ELR (cell line): ENCODE data around the gene NISCH.
"Not testable (repeated sequence)": the region's sequence is repeated elsewhere in the genome, so short reads cannot be mapped to it uniquely, and the experiment has no call there.

ENCODE experiments used
- DNase-seq: peaks from one replicate; pipeline ENCODE4 v3.0.0-alpha.2; 2015; ENCODE audit warnings: low read depth

Gene NISCH

DNA sequence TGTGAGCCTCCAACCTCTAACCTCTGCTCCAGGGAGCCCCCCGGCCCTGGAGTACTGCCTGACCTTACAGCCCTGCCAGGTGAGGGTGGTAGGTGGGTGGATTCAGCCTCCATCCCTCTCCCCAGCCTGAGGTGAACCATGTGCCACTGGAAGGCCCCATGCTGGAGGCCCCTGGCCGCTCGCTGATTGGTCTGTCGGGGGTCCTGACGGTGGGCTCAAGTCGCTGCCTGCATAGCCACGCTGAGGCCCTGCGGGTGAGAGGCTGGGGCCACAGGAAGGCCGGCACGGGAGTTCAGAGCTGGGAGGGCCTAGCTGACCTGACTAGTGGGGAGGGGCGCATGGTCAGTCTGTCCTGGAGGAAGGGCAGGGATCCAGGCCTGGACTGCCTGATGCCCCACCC, 59.2 kb downstream of the NISCH start:
- no peak for DNase-seq

GRCh38 chr3:52515192-52515591, 59.8 kb downstream of the NISCH start:
- DNase-seq: no peak

GRCh38 chr3:52516509-52517195, 61.2 kb downstream of the NISCH start:
- no peak for DNase-seq

GRCh38 chr3:52517796-52518722, 62.7 kb downstream of the NISCH start:
- no peak for DNase-seq

DNA sequence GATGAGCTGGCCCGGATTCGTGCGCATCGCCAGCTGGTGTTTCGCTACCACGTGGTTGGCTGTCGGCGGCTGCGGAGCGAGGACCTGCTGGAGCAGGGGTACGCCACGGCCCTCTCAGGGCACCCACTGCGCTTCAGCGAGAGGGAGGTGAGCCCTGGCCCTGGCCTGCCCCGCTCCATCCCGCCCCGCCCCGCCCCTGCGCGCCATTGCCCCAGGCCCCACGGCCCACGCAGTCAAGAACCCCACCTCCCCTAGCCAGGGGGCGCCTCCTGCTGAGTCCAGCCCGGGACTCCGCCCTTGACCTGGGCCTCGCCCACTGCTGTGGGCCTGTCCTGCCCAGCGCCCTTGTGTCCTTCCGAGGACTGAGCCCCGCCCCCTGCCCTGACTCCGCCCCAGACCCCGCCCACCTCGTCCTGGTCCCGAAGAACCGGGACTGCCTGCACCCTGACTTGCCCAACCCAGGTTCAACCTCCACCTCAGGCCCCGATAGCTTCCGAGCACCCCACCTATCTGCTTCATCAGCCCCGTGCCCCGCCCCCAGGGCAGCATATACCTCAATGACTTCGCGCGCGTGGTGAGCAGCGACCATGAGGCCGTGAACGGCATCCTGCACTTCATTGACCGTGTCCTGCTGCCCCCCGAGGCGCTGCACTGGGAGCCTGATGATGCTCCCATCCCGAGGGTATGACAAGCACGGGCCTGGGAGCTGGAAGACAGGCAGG, 63.5 kb downstream of the NISCH start:
- DNase-seq: no peak

- DNase-seq: no peak
Measured at GRCh38 chr3:52519445-52520140, 64.2 kb downstream of the NISCH start.

- no peak for DNase-seq
Measured at GRCh38 chr3:52520141-52520667, 64.8 kb downstream of the NISCH start.

- no peak for DNase-seq
Measured at GRCh38 chr3:52520716-52521487, 65.5 kb downstream of the NISCH start.

- DNase-seq: no peak
Measured at GRCh38 chr3:52521488-52521824, 66.1 kb downstream of the NISCH start.

DNA sequence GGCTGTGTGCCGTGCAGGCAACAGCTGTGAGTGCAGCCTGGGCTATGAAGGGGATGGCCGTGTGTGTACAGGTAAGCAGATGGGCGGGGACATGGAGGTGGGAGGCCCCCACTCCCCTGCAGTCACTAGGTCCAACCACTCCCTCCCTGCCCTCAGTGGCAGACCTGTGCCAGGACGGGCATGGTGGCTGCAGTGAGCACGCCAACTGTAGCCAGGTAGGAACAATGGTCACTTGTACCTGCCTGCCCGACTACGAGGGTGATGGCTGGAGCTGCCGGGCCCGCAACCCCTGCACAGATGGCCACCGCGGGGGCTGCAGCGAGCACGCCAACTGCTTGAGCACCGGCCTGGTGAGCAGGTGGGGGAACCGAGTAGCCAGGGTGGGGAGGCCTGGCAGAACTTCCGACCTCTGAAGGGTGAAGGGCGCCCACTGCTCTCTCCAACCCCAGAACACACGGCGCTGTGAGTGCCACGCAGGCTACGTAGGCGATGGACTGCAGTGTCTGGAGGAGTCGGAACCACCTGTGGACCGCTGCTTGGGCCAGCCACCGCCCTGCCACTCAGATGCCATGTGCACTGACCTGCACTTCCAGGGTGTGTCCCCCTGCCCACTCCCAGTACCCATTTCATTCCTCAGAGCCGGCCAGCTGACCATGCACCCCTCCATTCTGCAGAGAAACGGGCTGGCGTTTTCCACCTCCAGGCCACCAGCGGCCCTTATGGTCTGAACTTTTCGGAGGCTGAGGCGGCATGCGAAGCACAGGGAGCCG, 66.7 kb downstream of the NISCH start:
- DNase-seq: no peak

- DNase-seq: no peak
Measured at GRCh38 chr3:52522651-52523251, 67.3 kb downstream of the NISCH start.

DNA sequence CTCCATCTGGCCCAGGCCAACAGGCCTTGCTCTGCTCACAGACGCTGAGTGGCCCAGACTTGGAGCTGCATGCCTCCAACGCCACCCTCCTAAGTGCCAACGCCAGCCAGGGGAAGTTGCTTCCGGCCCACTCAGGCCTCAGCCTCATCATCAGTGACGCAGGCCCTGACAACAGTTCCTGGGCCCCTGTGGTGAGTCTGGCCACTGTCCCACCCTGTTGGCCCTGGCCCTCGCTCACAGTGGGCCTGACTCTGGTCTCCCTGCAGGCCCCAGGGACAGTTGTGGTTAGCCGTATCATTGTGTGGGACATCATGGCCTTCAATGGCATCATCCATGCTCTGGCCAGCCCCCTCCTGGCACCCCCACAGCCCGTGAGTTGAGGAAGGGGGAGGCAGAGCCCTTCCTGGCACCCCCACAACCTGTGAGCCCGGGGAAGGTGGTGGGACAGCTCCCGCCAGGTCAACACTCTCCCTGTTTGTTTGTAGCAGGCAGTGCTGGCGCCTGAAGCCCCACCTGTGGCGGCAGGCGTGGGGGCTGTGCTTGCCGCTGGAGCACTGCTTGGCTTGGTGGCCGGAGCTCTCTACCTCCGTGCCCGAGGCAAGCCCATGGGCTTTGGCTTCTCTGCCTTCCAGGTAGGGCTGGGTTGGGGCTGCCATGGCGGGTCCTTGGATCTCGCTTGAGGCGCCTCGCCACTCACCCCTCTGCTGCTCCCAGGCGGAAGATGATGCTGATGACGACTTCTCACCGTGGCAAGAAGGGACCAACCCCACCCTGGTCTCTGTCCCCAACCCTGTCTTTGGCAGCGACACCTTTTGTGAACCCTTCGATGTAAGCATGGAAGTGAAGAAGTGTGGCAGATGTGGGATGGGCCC, 68.2 kb downstream of the NISCH start:
- no peak for DNase-seq

- no peak for DNase-seq
Measured at GRCh38 chr3:52524258-52524751, 68.9 kb downstream of the NISCH start.

DNA sequence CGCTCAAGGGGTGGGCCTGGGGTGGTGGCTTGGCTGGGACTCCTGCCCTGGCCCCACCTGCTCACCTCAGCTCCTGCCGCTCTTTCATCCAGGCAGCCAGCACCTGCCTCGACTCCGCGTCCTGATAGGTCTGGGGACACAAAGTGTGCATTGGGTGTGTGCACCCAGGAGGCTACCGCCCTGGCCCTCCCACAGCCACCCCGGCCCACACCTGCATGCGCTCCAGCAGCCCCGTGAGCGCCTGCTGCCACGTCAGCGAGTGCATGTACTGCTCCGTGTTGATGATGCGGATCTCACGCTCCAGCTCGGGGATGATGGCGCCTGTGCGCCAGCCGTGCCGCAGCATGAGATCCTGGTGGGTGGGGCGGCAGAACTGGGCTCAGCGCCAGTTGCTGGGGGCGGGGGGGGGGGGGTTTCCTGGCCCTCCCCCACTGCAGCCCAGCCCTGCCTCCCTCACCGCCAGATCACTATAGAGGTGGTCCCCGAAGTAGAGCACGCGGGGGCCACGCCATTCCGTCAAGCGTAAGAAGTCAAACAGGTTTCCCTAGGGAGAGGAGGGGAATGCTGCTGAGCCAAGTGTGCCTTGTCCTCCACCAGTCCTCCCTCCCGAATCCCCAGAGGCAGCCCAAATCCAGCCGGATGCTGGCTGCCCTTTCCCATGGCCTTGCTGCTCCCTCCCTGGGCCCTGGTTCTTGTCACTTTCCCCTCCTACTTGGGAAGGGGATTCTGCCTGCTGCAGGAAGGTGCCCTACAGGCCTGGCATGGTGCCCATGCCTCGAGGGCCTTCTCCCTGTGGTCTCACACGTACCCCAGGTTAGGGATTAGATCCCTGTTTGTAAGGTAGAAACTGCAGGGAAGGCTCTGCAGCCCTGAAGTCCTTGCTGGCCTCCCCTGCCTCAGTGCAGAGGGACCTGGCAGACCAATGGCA, 69.6 kb downstream of the NISCH start:
- DNase-seq: no peak

- DNase-seq: no peak
Measured at GRCh38 chr3:52525680-52526561, 70.5 kb downstream of the NISCH start.

DNA sequence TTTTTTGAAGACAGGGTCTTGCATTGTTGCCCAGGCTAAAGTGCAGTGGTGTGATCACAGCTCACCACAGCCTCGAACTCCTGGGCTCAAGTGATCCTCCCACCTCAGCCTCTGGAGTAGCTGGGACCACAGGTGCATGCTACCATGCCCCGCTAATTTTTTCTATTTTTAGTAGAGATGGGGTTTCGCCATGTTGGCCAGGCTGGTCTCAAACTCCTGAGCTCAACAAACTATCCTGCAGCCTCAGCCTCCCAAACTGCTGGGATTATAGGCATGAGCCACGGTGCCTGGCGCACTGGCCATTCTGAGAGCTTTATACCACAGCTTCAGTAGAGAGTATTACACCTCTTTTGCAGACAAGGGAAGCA, 71.3 kb downstream of the NISCH start:
- not testable (repeated sequence) for DNase-seq
